Measurements from ENCODE around the gene CEP70. TPM values are rescaled to one million over a fixed set of nuclear protein-coding genes. Genes with fewer than 3 reads are reported as not detected.

CEP70 gene
- total RNA-seq, 4 donors from 2014 or later: 11.2 to 57.8 (median 23.0) TPM

DNA sequence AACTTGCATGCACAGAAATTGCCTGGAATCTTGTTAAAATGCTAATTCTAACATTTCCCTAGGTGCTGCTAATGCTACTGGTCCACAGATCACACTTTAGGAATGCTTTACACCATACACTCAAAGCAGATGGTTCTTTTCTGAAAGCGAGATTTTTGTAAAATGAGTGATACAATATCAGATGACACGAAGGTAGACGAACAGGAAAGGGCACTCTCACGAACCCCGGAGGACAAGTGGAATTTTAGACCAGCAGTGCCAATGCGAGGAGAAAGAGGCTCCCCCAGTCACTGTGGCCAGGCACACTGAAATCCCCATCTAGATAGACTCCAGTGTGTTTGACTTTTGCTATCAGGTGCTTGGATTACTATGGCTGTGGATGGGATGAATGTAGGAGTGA lies 35.5 kb upstream of the CEP70 start:
- H3K4me1 ChIP-seq: no peaks in the 10 kb centered on the region

DNA sequence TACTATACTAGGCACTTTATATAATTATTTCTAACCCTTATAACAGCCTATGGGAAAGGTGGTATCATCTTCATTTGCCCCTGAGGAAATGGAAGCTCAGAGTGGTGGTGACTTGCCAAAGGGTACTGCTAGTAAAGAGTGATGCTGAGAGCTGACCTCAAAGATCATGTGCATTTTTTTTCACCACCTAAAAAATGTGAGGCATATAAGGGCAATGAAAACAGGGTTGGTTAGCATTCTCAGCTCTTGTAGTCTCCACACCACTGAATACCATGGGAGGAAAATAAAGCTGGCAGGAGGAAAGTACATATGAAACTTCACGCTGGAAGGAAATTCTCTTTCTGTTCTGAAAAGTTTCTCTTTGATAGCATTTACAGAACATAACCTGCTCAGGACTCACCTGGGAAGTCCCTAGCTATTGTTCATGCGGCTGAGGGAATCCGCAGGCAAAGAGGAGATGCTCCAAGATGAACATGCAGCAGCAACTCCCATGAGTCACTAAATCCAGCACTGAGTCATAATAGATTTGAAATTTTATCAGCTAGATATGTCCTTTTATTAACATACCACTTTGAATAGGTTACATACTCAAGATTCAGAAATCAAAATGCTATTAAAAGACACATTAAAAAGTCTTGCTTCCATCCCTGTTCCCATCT lies 31.8 kb upstream of the CEP70 start:
- TF ChIP-seq, protein P1, sequence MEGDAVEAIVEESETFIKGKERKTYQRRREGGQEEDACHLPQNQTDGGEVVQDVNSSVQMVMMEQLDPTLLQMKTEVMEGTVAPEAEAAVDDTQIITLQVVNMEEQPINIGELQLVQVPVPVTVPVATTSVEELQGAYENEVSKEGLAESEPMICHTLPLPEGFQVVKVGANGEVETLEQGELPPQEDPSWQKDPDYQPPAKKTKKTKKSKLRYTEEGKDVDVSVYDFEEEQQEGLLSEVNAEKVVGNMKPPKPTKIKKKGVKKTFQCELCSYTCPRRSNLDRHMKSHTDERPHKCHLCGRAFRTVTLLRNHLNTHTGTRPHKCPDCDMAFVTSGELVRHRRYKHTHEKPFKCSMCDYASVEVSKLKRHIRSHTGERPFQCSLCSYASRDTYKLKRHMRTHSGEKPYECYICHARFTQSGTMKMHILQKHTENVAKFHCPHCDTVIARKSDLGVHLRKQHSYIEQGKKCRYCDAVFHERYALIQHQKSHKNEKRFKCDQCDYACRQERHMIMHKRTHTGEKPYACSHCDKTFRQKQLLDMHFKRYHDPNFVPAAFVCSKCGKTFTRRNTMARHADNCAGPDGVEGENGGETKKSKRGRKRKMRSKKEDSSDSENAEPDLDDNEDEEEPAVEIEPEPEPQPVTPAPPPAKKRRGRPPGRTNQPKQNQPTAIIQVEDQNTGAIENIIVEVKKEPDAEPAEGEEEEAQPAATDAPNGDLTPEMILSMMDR (IDR thresholded peaks at IDR 0.05): no peak
- Histone ChIP-seq H3K27me3 (no peaks in the 10 kb centered on the region), H3K27ac (no peak overlapping the region), H3K9me3 (no peaks in the 10 kb centered on the region), H3K4me1 (no peaks in the 10 kb centered on the region), H3K4me3 (no peak overlapping the region), H3K36me3 (no peaks in the 10 kb centered on the region)
- no peak for DNase-seq

More for the DNA sequence above, 35.5 kb upstream of the CEP70 start:
- H3K27me3 ChIP-seq: no peaks in the 10 kb centered on the region
- H3K4me3 ChIP-seq: no peak overlapping the region
- TF ChIP-seq, protein P1 (IDR thresholded peaks at IDR 0.05): no peak
- TF ChIP-seq POLR2A (IDR thresholded peaks at IDR 0.05): no peak
- H3K36me3 ChIP-seq: no peaks in the 10 kb centered on the region
- no peak overlapping the region for H3K27ac ChIP-seq
- DNase-seq: no peak
- no peaks in the 10 kb centered on the region for H3K9me3 ChIP-seq

DNA sequence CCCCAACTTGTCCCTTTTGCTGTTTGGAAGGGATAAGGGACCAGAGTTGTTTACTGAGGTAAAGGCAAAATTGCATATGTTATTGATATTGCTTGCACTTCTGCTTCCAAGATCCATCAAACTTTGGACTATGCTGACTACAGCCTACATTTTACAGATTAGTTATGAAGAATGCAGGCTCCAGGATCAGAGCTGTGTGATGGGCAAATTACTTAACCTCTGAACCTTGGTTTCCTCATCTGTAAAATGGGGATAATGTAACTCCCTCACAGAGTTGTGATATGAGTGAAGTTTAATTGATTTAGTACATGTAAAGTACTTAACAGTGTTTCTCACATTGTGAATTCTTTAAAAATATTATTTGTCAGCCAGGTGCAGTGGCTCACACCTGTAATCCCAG lies 30.5 kb upstream of the CEP70 start:
- H3K27me3 ChIP-seq: no peaks in the 10 kb centered on the region
- no peak overlapping the region for H3K27ac ChIP-seq
- H3K9me3 ChIP-seq: no peaks in the 10 kb centered on the region
- H3K36me3 ChIP-seq: no peaks in the 10 kb centered on the region
- TF ChIP-seq POLR2A (IDR thresholded peaks at IDR 0.05): no peak
- TF ChIP-seq, protein P1 (IDR thresholded peaks at IDR 0.05): no peak
- DNase-seq: no peak
- no peaks in the 10 kb centered on the region for H3K4me1 ChIP-seq
- H3K4me3 ChIP-seq: no peak overlapping the region

DNA sequence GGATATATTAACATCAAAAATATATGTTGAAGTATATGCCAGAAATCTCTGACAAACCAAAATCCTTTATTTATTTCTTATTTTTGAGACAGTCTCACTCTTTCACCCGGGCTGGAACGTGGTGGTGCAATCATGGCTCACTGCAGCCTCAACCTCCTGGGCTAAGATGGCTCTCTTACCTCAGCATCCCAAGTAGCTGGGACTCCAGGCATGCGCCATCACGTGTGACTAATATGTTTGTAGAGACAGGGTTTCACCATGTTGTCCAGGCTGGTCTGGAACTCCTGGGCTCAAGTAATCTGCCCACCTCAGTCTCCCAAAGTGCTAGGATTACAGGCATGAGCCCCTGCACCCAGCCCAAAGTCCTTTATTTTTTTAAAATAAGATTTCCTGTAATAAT lies 26.4 kb upstream of the CEP70 start:
- no peak for DNase-seq
- H3K27ac ChIP-seq: no peak overlapping the region
- H3K36me3 ChIP-seq: no peaks in the 10 kb centered on the region
- H3K27me3 ChIP-seq: no peaks in the 10 kb centered on the region
- no peak for TF ChIP-seq POLR2A (IDR thresholded peaks at IDR 0.05)
- TF ChIP-seq, protein P1 (IDR thresholded peaks at IDR 0.05): no peak
- H3K4me3 ChIP-seq: no peak overlapping the region
- no peaks in the 10 kb centered on the region for H3K9me3 ChIP-seq
- no peaks in the 10 kb centered on the region for H3K4me1 ChIP-seq

DNA sequence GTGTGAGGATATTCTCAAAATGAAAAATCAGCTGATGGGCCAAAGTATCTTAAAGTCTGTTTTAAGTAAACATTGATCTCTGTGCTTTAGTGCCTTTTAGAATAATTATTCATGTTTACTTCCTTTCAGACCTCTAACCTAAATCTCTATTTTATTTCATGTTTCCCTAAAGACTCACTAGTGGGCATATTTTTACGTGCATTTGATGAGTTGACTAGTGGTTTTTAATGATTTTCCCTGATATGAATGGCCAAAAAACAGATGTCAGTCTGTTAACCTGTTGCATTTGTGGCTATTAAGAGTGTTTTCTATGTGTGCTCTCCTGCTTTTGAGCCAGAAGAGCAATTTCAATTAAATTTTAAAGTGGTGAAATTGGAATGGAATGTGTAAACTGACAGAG lies 21.4 kb upstream of the CEP70 start:
- H3K36me3 ChIP-seq: no peaks in the 10 kb centered on the region
- H3K4me3 ChIP-seq: no peak overlapping the region
- H3K9me3 ChIP-seq: no peaks in the 10 kb centered on the region
- H3K27me3 ChIP-seq: no peaks in the 10 kb centered on the region
- TF ChIP-seq, protein P1 (IDR thresholded peaks at IDR 0.05): no peak
- no peak for TF ChIP-seq POLR2A (IDR thresholded peaks at IDR 0.05)
- no peak for DNase-seq
- H3K27ac ChIP-seq: no peak overlapping the region
- no peaks in the 10 kb centered on the region for H3K4me1 ChIP-seq

DNA sequence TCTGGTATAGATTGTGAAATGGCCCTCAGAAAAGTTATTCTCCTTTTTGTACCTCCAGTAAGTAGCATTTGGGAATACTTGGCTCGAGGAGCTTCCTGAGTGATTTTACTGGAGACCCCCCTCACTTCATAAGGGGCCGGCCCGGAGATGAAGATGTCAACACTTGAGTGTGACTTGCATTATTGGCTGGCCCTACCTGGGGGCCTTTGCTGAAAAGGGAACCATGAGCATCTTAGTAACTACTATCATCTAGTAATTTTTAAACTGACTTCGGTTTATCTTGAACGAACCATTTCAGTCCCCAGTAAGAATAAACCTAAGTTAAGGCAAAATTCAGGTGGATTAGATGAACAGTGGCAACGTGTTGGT lies 15.8 kb upstream of the CEP70 start:
- DNase-seq: no peak
- no peaks in the 10 kb centered on the region for H3K9me3 ChIP-seq
- TF ChIP-seq, protein P1 (IDR thresholded peaks at IDR 0.05): no peak
- no peak for TF ChIP-seq POLR2A (IDR thresholded peaks at IDR 0.05)
- no peaks in the 10 kb centered on the region for H3K36me3 ChIP-seq
- no peaks in the 10 kb centered on the region for H3K27me3 ChIP-seq
- H3K4me3 ChIP-seq: peak overlapping the region in 1 of 4 donors; percentile 78
- peak overlapping the region in 3 of 4 donors; percentile 86 to 92 (median 92) for H3K27ac ChIP-seq
- peaks cover 0 to 6% (median 0%) of the 10 kb centered on the region in 4 donors for H3K4me1 ChIP-seq
